C4-2B (cell line): Measurements from ENCODE around the gene GRIN2D.

Experiments
- ZFX ChIP-seq: fragments of 450-650 bp; IDR thresholded peaks from 2 replicates; pipeline ENCODE4 v1.6.1; 2017
- TF ChIP-seq, protein P1 (sequence below): fragments of 450-650 bp; conservative IDR thresholded peaks from 2 replicates; pipeline ENCODE4 v1.5.1; 2017; ENCODE audit warnings: mild to moderate bottlenecking

GRCh38 chr19:48359123-48359522, 34.3 kb upstream of the GRIN2D start:
- TF ChIP-seq, protein P1, sequence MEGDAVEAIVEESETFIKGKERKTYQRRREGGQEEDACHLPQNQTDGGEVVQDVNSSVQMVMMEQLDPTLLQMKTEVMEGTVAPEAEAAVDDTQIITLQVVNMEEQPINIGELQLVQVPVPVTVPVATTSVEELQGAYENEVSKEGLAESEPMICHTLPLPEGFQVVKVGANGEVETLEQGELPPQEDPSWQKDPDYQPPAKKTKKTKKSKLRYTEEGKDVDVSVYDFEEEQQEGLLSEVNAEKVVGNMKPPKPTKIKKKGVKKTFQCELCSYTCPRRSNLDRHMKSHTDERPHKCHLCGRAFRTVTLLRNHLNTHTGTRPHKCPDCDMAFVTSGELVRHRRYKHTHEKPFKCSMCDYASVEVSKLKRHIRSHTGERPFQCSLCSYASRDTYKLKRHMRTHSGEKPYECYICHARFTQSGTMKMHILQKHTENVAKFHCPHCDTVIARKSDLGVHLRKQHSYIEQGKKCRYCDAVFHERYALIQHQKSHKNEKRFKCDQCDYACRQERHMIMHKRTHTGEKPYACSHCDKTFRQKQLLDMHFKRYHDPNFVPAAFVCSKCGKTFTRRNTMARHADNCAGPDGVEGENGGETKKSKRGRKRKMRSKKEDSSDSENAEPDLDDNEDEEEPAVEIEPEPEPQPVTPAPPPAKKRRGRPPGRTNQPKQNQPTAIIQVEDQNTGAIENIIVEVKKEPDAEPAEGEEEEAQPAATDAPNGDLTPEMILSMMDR = no peak
- no peak for TF ChIP-seq ZFX
